ENCODE measurements around the gene EID2. TPM values are rescaled to one million over a fixed set of nuclear protein-coding genes. Genes with fewer than 3 reads are reported as not detected.

EID2 gene
- total RNA-seq, 1 donor from 2014 or later, result 6.8 TPM

GRCh38 chr19:39507715-39508364, 32.1 kb downstream of the EID2 start:
- DNase-seq (ENCODE audit: low read depth) (no peak), FAIRE-seq (no peak)
- Histone ChIP-seq H3K27me3 (ENCODE audit: control insufficient read depth, insufficient read depth, low read length) (no peaks in the 10 kb centered on the region), H3K36me3 (ENCODE audit: control insufficient read depth, insufficient read depth, low read length) (no peaks in the 10 kb centered on the region), H3K4me3 (ENCODE audit: low read depth, low read length) (peak overlapping the region; percentile 40)
- TF ChIP-seq CTCF (IDR thresholded peaks at IDR 0.05; ENCODE audit: insufficient read depth, low read length, severe bottlenecking), result no peak

GRCh38 chr19:39506944-39507714, 32.8 kb downstream of the EID2 start:
- H3K27me3 ChIP-seq (ENCODE audit: control insufficient read depth, insufficient read depth, low read length), result no peaks in the 10 kb centered on the region
- FAIRE-seq (no peak), DNase-seq (ENCODE audit: low read depth) (peak; percentile 44)
- H3K36me3 ChIP-seq (ENCODE audit: control insufficient read depth, insufficient read depth, low read length), result no peaks in the 10 kb centered on the region
- TF ChIP-seq CTCF (IDR thresholded peaks at IDR 0.05; ENCODE audit: insufficient read depth, low read length, severe bottlenecking), result no peak
- H3K4me3 ChIP-seq (ENCODE audit: low read depth, low read length), result peak overlapping the region; percentile 40

- FAIRE-seq, result no peak
- Histone ChIP-seq H3K27me3 (ENCODE audit: control insufficient read depth, insufficient read depth, low read length) (no peaks in the 10 kb centered on the region), H3K4me3 (ENCODE audit: low read depth, low read length) (no peak overlapping the region), H3K36me3 (ENCODE audit: control insufficient read depth, insufficient read depth, low read length) (no peaks in the 10 kb centered on the region)
- DNase-seq (ENCODE audit: low read depth), result no peak
- no peak for TF ChIP-seq CTCF (IDR thresholded peaks at IDR 0.05; ENCODE audit: insufficient read depth, low read length, severe bottlenecking)
Measured at GRCh38 chr19:39506598-39506943, 33.4 kb downstream of the EID2 start.

GRCh38 chr19:39502640-39503417, 37.1 kb downstream of the EID2 start:
- Histone ChIP-seq H3K36me3 (ENCODE audit: control insufficient read depth, insufficient read depth, low read length) (no peaks in the 10 kb centered on the region), H3K4me3 (ENCODE audit: low read depth, low read length) (no peak overlapping the region), H3K27me3 (ENCODE audit: control insufficient read depth, insufficient read depth, low read length) (peaks cover 5% of the 10 kb centered on the region)
- DNase-seq (ENCODE audit: low read depth) (peak; percentile 29), FAIRE-seq (no peak)
- peak; percentile 79 for TF ChIP-seq CTCF (IDR thresholded peaks at IDR 0.05; ENCODE audit: insufficient read depth, low read length, severe bottlenecking)

GRCh38 chr19:39501340-39501739, 38.6 kb downstream of the EID2 start:
- no peak for TF ChIP-seq CTCF (IDR thresholded peaks at IDR 0.05; ENCODE audit: insufficient read depth, low read length, severe bottlenecking)
- FAIRE-seq (no peak), DNase-seq (ENCODE audit: low read depth) (no peak)
- Histone ChIP-seq H3K36me3 (ENCODE audit: control insufficient read depth, insufficient read depth, low read length) (no peaks in the 10 kb centered on the region), H3K4me3 (ENCODE audit: low read depth, low read length) (no peak overlapping the region), H3K27me3 (ENCODE audit: control insufficient read depth, insufficient read depth, low read length) (peaks cover 5% of the 10 kb centered on the region)

All from bronchial epithelial cell (primary cell).